Measurements from ENCODE around the gene NRG2.

- TF ChIP-seq CTCF (IDR thresholded peaks at IDR 0.05) = no peak
- TF ChIP-seq POLR2A (IDR thresholded peaks at IDR 0.05) = no peak
Observed at GRCh38 chr5:139823757-139824355, 219.2 kb downstream of the NRG2 start.

Data from thyroid gland (tissue), 4 donors.